Inferior parietal cortex (tissue), 1 donor: Measurements from ENCODE around the gene FEM1C.
A peak's percentile ranks its signal among the peaks of the same experiment; 100 is the strongest.
"Not testable (repeated sequence)": the region's sequence is repeated elsewhere in the genome, so short reads cannot be mapped to it uniquely, and the experiment has no call there.

Experiments
- DNase-seq: peaks from one replicate; pipeline ENCODE4 v3.0.0-alpha.2; 2016; ENCODE audit errors: extremely low spot score

The FEM1C gene

DNA sequence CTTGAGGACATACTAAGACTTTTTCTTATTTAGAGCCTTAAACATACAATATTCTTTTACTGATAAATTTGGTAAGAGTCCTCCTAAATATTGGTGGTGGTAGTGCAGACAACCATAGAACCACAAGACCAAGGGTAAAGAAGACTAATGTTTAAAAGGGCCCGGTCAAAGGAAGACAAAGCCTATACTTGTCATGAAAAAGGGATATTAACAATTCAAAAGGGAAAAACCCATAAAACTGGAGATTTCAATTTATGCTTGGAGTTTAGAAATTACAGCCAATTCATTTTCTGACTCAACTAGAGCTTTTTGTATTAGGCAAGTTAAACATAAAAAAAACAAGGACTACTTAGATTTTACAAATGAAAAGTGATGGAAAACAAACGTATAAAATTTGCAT lies 24.4 kb downstream of the FEM1C start:
- DNase-seq: no peak

- no peak for DNase-seq
Observed at GRCh38 chr5:115516372-115516771, 28.2 kb downstream of the FEM1C start.

GRCh38 chr5:115514220-115514619 lies 30.4 kb downstream of the FEM1C start:
- DNase-seq: no peak

DNA sequence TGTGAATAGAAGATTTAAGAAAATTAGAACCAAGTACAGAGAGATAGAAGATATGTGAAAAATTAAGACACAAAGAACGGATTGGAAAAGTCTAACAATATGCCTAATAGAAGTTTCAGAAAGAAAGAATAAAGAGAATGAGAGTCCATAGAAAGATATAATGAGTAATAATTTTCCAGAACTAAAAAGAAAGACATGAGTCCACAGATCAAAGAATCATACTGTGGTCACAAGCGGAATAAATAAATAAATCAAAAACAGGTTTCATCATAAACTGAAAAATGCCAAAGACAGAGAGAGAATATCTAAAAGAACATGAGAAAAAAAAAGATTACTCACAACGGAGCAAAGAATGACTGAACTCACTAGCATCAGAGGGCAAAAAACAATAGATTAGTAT lies 32.9 kb downstream of the FEM1C start:
- DNase-seq: no peak

GRCh38 chr5:115510145-115510645 lies 34.4 kb downstream of the FEM1C start:
- no peak for DNase-seq

- no peak for DNase-seq
Observed at GRCh38 chr5:115509547-115509946, 35.0 kb downstream of the FEM1C start.

DNA sequence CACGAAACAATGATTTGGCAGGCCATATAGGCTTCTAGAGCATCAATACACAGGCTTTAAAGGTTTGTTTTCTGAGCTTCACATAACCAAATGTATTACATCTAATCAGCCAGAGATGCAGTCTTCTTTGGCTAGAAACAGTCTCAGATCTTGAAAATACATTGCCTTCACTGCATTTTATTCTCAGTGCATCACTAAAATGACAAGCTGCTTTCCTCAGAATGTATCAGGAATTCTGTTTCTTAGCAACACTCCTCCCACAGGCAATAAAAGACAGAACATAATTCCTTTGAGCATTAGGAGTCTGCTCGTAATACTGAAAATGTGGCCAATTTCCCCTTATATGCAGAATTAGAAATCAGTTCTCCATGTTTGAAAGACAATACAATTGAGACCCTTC lies 36.9 kb downstream of the FEM1C start:
- DNase-seq: peak; percentile 52

DNA sequence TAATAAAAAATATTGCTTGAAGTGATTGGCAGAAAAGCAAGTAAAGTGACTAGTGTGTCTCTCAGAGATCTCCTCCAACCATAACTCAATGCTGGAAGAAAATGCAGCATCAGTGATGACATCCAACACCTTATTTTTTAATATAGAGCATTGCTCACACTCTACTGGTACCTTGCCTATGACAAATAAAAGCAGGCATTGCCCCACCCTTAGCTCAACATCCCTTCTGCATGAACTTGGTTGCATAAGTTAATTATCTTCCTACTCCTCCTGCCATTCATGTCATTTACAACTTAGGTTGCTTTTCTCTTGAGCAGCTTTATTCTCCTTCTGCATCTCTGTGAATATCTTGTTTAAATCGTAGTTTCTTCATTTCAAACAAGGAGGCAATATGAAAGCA lies 41.2 kb downstream of the FEM1C start:
- no peak for DNase-seq

DNA sequence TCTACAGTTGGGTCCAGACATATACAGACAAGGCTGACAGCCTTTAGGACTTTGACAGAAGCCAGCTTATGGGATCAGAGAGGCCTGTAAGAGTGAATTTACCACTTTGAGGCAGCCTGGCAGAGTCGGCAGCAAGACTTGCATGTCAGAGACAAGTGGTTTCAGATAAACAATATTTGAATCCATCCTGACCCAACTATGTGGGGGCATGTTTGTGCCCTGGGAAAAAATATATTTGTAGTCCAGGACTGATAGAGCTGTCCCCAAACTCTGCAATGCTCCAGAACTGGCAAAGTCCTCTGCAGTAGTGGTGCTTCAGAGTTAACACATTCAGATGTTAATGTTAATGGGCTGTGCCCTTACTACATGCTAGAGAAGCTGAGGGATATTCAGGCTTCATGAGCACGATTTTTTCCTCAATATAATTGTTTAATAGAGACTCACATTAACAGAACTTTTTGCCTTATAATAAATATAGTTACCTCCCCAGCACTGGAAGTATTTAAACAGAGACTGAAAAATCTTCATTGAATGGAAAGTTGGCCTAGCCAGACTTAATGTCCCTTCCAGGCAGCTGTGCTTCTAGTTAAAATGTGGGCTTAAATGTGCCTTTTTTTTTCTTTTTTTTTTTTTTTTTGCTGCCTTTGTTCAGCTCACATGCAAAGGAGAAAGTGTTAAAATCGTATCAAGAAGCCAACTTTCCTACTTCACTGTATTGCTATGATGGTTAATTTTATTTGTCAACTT lies 42.9 kb downstream of the FEM1C start:
- DNase-seq: no peak

DNA sequence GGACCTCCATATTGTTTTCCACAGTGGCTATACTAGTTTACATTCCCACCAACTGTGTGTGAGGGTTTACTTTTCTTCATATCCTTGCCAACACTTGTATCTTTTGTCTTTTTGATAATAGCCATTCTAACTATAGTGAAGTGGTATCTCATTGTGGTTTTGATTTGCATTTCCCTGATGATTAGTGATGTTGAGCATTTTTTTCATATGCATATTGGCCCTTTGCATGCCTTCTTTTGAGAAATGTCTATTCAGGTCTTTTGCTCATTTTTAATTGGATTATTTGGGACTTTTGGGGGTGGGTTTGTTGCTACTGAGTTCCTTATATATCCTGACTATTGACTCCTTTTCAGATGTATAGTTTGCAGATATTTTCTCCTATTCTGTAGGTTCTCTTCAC lies 44.4 kb downstream of the FEM1C start:
- DNase-seq: no peak

DNA sequence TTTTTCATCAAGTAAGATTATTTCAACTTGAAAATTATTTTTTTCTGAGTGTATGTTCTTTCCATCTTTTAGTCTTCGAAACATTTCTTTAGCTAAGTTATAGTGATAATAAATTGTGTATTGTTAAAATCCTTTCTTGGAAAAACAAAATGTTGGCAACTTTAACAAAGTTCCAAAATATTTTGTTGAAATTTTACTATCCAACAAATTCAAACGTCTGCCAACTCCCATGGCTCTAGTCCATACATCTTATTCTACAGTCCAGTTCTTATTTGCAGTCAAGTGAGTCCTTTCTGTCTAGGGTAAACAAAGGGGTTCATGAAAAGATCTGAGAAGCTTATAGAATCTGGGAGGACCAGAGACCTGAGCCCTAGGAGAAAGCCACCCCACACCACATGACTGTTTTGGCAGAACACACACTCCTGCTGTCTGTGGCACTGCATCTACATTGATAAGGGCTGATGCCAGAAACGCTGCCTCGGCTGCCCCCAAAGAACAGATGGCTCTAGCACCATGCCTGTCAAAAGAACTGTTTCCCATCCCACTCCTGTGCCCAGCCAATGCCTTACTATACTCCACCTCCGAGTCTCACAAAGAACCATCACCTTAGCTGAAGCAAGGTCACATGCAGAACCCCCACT lies 47.5 kb downstream of the FEM1C start:
- DNase-seq: no peak

DNA sequence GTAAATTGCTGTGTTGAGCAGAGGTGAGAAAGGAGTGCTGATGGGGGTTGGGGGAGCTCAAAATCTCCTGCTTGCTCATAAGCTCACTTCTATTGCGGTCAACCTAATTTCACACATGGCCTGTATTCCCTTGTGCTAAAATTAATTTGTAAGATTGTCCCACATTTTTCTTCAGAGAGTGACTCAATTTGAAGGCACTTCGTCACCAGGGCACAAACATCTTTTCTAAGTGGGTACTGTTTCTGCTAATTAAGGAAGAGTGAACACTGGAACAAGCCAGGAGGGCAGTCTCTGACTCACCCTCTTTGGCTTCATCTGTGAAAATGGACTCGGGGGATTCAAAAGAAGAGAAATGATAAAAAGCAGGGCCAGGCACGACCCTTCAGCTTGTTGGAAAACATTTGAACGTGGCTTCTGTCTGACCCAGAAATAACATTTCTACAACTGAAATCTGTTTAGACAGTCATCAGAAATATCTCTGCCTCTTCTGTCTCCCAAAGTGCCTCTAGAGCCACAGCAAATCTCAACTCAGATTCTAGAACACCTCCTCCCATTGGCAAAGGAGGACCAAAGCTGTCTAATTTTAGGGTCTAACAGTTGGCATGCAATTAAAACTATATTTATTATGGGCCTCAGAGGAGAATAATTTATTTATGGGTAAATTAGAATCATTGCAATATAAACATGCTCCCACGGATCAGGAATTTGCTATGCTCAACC lies 49.8 kb downstream of the FEM1C start:
- peak; percentile 45 for DNase-seq

DNA sequence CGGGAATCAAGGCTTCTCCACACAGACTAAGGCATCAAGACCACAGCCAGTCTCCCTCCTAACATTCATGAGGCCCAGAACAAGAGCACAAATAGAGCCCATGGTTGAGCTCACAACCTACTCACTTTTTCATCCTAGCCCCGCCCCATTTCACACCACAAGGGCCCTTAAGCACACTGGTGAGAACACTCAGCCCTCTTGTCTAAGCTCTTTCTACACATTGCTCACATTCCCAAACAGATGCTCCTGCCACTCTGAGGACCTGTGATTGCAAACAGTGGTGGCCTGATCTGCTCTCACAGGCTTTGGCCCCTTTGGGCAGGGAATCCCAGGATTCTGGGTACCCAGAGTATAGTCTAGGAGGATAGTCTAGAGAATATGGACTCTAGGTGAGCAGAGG lies 54.0 kb downstream of the FEM1C start:
- no peak for DNase-seq

DNA sequence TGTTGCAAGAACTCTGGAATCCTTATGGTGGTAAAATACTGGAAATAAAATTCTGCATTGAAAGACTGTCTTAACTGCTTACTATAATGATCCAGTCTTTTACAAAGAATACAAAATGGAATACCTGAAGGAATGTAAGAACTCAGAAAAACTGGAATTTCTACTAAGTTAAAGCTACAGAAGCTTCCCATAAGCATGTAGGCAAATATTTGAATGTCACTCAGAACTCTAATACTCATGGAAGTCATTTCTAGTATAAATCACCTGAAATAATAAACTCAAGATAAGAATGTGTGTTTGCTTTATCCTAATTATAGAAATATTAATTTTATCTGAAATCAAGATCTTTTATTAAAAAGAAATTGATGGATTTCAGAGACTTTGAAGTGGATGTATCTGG lies 54.8 kb downstream of the FEM1C start:
- DNase-seq: no peak

- DNase-seq: no peak
Observed at GRCh38 chr5:115487756-115488155, 56.8 kb downstream of the FEM1C start.

DNA sequence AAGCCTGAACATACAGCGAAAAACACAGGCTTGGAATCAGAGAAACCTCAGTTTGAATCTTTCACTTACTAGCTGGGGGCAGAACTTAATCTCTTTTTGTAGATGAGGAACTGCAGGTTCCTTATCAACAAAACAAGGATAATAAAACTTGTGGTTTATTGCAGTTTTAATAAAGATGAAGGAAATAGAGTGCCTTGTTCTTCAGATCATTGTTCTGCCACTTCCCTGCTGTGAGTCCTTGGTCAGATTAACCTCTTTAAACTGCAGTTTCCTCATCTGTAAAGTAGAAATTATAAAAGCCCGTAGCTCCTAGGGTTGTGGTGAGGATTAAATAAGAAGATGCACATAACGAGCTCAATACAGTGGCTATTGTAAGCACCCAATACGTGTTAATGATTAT lies 57.4 kb downstream of the FEM1C start:
- no peak for DNase-seq

DNA sequence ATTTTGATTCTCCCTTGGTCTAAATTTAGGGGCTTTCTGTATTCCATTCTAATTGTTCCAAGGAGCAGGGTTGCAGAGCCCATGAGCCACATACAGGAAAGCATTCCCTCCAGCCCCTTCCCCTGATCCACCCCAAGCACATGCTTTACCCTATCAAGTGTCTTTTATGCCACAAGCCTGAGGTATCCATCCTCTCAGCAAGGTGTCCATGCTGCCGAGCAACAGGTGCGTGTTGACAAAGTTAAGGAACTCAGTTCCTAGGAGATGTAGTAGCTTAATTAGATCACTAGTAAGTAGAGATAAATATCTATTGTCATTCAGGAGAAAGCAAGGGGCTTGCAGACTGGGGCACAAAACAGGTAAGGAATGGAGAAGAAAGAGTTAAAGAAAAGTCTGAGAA lies 57.8 kb downstream of the FEM1C start:
- DNase-seq: no peak

DNA sequence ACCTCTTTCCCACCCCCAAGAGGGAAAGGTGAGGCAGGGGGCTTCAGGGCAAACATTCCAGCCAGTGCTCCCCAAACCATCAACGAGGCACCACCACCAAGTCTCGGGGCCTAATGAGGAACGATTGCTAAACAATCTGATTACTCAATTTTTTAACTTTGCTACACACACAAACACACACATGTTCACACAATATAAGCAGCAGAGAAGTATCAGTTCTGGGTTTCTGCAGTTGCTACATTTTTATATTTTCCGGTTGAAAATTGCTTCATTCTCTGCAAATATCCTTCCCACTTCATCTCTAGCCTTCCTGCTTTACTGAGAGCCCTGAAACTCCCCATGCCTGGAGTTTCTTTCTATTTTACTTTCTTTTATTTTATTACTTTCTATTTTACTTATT lies 60.2 kb downstream of the FEM1C start:
- no peak for DNase-seq

DNA sequence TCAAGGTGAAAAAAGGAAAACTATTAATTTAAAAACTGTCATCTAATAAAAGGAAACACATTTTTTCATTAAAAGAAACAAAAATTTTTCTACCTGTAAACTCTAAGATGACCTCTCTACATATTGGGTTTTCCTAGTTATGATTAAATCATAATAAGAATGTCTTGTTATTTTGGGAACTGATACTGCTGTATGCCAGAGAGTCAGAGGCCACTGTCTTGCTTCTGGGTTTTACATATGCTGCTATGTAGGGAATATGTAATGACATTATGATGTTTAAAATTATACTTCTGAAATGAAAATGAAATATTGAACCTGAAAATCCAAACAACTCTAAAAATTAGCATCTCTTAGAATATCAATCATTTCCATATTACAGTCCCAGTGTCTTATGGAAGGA lies 63.7 kb downstream of the FEM1C start:
- DNase-seq: no peak

GRCh38 chr5:115480271-115480670 lies 64.3 kb downstream of the FEM1C start:
- no peak for DNase-seq

DNA sequence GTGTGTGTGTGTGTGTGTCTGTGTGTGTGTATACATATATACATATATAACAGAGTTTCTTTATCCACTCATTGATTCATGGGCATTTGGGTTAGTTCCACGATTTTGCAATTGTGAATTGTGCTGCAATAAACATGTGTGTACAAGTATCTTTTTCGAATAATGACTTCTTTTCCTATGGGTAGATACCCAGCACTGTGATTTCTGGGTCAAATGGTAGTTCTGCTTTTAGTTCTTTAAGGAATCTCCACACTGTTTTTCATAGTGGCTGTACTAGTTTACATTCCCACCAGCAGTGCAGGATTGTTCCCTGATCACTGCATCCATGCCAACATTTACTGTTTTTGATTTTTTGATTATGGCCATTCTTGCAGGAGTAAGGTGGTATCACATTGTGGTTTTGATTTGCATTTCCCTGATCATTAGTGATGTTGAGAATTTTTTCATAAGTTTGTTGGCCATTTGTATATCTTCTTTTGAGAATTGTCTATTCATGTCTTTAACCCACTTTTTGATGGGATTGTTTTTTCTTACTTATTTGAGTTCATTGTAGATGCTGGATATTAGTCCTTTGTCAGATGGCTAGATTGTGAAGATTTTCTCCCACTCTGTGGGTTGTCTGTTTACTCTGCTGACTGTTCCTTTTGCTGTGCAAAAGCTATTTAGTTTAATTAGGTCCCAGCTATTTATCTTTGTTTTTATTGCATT lies 65.3 kb downstream of the FEM1C start:
- DNase-seq: not testable (repeated sequence)

GRCh38 chr5:115478281-115478680 lies 66.3 kb downstream of the FEM1C start:
- DNase-seq: no peak
